GM21381 (cell line): Measurements from ENCODE around the gene RMDN3.

ENCODE experiments used
- ATAC-seq: cut with Tn5 transposase; IDR thresholded peaks from one replicate; pipeline ENCODE4 v1.9.1; 2021; ENCODE audit warnings: mild to moderate bottlenecking, moderate library complexity; ENCODE audit not compliant: unreplicated experiment

RMDN3 gene

GRCh38 chr15:40750885-40751284 lies 4.2 kb downstream of the RMDN3 start:
- ATAC-seq: no peak

- ATAC-seq: no peak
Measured at GRCh38 chr15:40749151-40749630, 5.9 kb downstream of the RMDN3 start.

- no peak for ATAC-seq
Measured at GRCh38 chr15:40747685-40748631, 7.1 kb downstream of the RMDN3 start.

GRCh38 chr15:40746916-40747418 lies 8.1 kb downstream of the RMDN3 start:
- ATAC-seq: no peak

DNA sequence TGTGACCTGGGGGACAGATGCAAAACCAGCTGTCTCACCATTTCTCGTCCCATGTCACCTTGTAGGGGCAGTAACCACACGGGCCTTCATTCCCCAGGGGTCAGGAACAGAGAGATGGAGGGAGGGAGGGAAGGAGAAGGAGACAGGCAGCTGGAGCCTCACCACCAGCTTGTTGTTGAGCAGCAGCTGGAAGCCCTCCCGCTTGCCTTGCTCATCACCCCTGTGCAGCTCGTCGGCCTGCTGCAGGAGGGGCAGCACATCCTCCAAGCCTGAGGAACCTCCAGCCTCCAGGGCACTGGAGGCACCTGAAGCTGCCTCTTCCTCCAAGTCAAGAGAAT lies 10.3 kb downstream of the RMDN3 start:
- no peak for ATAC-seq

DNA sequence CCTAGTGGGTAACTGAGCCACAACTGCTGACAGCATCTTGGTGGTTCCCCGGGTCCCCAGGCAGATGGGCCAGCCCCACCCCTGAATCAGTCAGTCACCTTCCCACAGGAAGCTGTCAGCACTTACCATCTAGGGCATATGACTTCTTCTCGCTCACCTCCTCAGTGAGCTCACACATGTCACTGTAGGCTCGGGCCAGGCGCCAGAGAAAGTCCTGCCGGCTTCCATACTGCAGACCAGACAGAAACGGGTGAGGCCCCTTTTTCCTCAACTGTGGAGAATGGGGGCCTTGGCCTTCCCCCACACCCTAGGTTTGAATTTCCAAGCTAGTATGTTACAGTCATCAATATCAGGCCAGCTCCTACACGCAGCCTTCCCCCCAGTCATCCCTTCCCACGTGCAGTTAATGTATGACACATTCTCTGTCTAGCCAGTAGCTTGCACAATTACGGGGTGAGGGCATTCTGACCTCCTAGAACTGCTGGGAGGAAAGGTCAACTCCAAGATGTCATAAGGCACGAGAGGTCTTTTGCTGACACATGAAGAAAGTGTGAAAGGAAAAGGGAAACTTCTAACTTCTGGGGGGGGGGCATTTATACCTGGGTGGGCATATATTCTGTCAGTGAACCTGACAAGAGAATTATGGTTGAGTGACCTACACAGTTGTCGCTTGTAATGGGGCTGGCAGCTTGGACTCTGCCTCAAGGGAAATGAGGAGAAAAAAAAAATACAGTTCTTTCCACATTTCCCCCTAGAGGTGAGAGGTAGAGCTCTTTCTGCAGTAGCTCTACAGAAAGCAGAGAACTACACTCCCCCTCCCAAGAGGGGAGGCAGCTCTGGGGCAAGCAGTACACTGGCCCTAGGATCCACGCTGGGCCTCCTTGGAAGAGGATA lies 10.9 kb downstream of the RMDN3 start:
- ATAC-seq: no peak

DNA sequence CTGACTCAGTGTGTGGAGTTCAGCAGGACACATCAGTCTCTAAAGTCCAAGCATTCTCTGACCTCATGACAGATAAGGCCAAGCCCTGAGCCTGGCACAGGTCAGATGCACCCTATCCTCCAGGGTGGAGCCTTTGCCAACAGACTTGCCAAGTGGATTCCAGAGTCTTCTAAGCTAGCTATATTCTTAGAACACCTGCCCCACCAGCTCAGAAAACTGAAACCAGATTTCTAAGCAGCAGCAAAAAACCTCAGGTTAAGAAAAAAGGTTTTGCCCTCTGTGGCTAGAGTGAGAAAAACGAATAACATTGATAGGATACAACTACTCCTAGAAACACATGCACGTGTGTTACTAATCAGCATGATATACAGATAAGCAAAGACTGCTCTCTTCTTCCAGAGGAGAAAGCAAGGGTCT lies 11.6 kb downstream of the RMDN3 start:
- no peak for ATAC-seq

GRCh38 chr15:40739854-40740253 lies 15.2 kb downstream of the RMDN3 start:
- ATAC-seq: no peak

GRCh38 chr15:40739047-40739446 lies 16.0 kb downstream of the RMDN3 start:
- no peak for ATAC-seq

- no peak for ATAC-seq
Measured at GRCh38 chr15:40737048-40737447, 18.0 kb downstream of the RMDN3 start.

DNA sequence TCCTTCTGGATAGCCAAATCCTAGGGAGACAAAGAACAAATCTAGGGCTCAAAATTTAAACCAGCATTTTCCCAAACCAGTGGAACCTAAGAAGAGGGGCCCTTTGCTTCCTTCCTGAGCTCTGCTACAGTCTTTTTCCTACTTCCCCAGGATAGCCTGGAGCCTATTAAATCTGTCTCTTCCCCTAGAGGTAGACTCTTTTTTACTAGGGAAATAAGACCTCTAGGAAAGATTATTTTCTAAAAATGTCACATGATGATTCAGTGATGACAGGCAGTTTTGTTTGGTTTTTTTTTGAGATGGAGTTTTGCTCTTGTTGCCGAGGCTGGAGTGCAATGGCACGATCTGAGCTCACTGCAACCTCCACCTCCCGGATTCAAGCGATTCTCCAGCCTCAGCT lies 18.5 kb downstream of the RMDN3 start:
- ATAC-seq: no peak

- no peak for ATAC-seq
Measured at GRCh38 chr15:40731034-40731433, 24.0 kb downstream of the RMDN3 start.

- no peak for ATAC-seq
Measured at GRCh38 chr15:40723919-40724318, 31.1 kb downstream of the RMDN3 start.

- ATAC-seq: no peak
Measured at GRCh38 chr15:40722934-40723333, 32.1 kb downstream of the RMDN3 start.

DNA sequence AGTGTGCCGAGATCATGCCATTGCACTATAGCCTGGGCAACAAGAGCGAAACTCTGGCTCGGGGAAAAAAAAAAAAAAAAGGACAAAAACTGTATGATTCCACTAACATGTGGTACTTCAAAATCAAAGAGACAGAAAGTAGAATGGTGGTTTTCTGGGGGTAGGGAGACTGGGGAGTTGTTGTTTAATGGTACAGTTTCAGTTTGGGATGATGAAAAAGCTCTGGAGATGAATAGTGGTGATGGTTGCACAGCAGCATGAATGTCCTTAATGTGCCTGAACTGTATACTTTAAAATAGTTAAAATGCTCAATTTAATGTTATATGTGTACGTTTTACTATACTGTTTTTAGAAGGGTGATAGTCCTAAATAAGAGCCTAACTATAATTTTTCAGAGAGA lies 32.7 kb downstream of the RMDN3 start:
- ATAC-seq: no peak

DNA sequence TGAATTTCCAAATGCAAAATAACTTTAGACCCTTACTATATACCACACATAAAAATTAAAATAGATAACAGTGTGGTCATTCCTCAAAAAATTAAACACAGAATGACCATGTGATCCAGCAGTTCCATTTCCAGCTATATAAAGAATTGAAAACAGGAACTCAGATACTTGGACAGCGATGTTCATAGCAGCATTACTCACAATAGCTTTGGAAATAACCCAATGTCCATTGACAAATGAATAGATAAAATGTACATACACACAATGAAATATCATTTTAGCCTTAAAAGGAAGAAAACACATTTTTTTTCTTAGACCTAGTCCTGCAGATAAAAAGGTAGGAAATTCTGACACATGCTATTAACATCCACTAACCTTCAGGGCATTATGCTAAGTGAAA lies 33.4 kb downstream of the RMDN3 start:
- no peak for ATAC-seq

DNA sequence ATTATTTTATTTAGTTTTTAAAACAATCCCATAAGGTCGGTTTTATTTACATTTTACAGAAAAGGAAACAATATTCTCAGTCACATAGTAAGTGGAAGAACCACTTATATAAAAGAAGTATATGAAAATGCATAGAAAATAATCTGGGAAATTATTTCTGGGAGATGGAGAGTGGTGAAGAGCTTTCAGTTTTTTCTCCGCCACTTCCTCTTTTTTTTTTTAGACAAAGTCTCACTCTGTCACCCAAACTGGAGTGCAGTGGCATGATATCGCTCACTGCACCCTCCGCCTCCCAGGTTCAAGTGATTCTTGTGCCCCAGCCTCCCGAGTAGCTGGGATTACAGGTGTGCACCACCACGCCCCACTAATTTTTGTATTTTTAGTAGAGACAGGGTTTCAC lies 38.9 kb downstream of the RMDN3 start:
- ATAC-seq: no peak

GRCh38 chr15:40714144-40714543 lies 40.9 kb downstream of the RMDN3 start:
- no peak for ATAC-seq

GRCh38 chr15:40706121-40706520 lies 48.9 kb downstream of the RMDN3 start:
- ATAC-seq: no peak

DNA sequence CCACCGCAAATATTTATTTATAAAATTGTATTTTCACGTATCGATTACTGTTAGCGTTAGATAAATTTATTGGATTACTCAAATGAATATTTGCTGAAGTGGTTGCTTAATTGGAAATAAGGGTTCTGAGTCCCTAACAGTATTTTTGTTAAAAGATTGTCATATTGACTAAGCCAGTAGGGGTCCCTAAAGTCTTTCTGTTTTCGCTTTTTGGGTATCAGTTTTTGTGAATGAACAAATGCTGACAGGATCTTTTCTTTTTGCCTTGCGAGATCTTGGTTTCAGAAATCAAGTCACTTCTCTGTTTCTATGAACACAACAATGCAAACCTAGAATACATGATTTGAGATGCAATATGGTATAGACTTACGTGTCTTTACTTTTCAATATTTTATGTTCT lies 53.0 kb downstream of the RMDN3 start:
- no peak for ATAC-seq

- ATAC-seq: no peak
Measured at GRCh38 chr15:40697916-40698315, 57.1 kb downstream of the RMDN3 start.

DNA sequence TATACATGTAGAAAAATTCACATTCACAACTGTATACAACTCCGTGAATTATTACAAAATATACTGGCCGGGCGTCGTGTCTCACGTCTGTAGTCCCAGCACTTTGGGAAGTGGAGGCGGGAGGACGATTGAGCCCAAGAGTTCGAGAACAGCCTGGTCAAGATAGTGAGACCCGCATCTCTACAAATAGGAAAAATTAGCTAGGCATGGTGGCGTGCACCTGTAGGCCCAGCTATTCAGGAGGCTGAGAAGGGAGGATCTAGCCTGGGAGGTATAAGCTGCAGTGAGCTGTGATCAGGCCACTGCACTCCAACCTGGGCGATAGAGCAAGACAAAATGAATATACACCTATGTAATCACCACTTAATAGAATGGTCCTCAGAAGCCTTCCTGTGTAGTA lies 58.8 kb downstream of the RMDN3 start:
- no peak for ATAC-seq
